ENCODE data around the gene LRRC56. TPM values are rescaled to one million over a fixed set of nuclear protein-coding genes. Genes with fewer than 3 reads are reported as not detected.

Gene LRRC56
- polyA plus RNA-seq (2013, experiment 1 of 2) = 0.77 TPM
- 0.66 TPM for polyA plus RNA-seq (2013, experiment 2 of 2)

DNA sequence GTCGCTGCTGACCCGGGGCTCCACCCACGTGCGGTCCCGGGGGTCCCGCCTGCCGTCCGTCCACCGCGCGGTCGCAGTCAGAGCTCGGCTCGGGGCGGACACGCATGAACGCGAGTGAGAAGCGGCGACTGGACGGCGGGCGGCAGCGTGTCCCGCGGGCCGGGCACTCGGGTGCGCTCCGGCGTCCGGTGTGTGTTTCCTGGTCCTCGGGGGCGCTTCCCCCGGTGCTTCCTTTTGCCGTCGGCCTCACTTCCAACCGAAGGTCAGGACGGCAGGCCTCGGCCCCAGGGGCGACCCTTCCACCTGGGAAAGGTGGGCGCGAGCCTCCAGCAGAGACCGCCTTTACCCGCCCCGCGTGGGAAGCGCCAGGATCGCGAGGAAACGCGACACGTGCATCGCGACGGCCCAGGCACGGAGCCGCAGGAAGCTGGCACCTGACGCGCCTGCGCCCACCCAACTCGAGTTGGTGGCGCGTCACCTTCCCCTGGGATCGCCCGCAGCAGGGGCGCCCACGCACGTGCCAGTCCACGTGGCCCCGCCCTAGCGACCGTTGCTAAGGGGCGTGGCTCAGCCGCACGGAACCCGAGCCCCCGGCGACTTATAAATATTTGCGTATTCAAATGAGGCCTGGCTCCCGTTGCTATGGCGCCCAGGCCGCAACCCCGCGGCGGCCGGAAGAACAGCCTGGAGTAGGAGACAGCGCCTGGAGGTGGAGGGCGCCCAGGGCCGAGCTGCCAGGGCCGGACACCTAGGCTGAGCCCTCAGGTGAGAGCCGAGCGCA, at the start of gene LRRC56:
LRRC56 (plus strand) TSS at position 687 of the 781 bp plus-strand sequence. CDS start 3,158 bp downstream, outside the sequence.
- Histone ChIP-seq H3K27ac (ENCODE audit: low read depth, low read length, severe bottlenecking) (no peak within 1 kb of the TSS), H3K36me3 (ENCODE audit: control insufficient read depth, insufficient read depth, low read length) (peaks cover 23% of the 10 kb centered on the region), H3K4me1 (ENCODE audit: control insufficient read depth, insufficient read depth, low read length, poor library complexity, severe bottlenecking) (peaks cover 8% of the 10 kb centered on the region), H3K9me3 (ENCODE audit: control insufficient read depth, low read length) (no peaks in the 10 kb centered on the region), H3K4me3 (ENCODE audit: extremely low read depth, insufficient read depth, low read length, poor library complexity, severe bottlenecking) (peak within 1 kb of the TSS; percentile 66)
- WGBS, 2 experiments (ENCODE audit: insufficient coverage in 2 of 2) = 7 to 10% methylated on average over 80 to 86 of the region's 93 CpGs

GRCh38 chr11:487571-488021, 49.7 kb upstream of the LRRC56 start:
- no peak overlapping the region for H3K27ac ChIP-seq (ENCODE audit: low read depth, low read length, severe bottlenecking)
- H3K36me3 ChIP-seq (ENCODE audit: control insufficient read depth, insufficient read depth, low read length) = peaks cover 36% of the 10 kb centered on the region
- H3K4me3 ChIP-seq (ENCODE audit: extremely low read depth, insufficient read depth, low read length, poor library complexity, severe bottlenecking) = no peak overlapping the region
- 95% methylated on average over 21 of the region's 22 CpGs for WGBS, 2 experiments (ENCODE audit: insufficient coverage in 2 of 2)
- H3K4me1 ChIP-seq (ENCODE audit: control insufficient read depth, insufficient read depth, low read length, poor library complexity, severe bottlenecking) = no peaks in the 10 kb centered on the region
- H3K9me3 ChIP-seq (ENCODE audit: control insufficient read depth, low read length) = no peaks in the 10 kb centered on the region

GRCh38 chr11:488062-488461, 49.3 kb upstream of the LRRC56 start:
- WGBS, 2 experiments (ENCODE audit: insufficient coverage in 2 of 2) = 89 to 95% methylated on average over 23 to 25 of the region's 25 CpGs
- no peaks in the 10 kb centered on the region for H3K4me1 ChIP-seq (ENCODE audit: control insufficient read depth, insufficient read depth, low read length, poor library complexity, severe bottlenecking)
- no peaks in the 10 kb centered on the region for H3K9me3 ChIP-seq (ENCODE audit: control insufficient read depth, low read length)
- peaks cover 40% of the 10 kb centered on the region for H3K36me3 ChIP-seq (ENCODE audit: control insufficient read depth, insufficient read depth, low read length)
- H3K4me3 ChIP-seq (ENCODE audit: extremely low read depth, insufficient read depth, low read length, poor library complexity, severe bottlenecking) = no peak overlapping the region
- H3K27ac ChIP-seq (ENCODE audit: low read depth, low read length, severe bottlenecking) = no peak overlapping the region

- Histone ChIP-seq H3K27ac (ENCODE audit: low read depth, low read length, severe bottlenecking) (no peak overlapping the region), H3K4me1 (ENCODE audit: control insufficient read depth, insufficient read depth, low read length, poor library complexity, severe bottlenecking) (no peaks in the 10 kb centered on the region), H3K9me3 (ENCODE audit: control insufficient read depth, low read length) (no peaks in the 10 kb centered on the region), H3K36me3 (ENCODE audit: control insufficient read depth, insufficient read depth, low read length) (peaks cover 40% of the 10 kb centered on the region), H3K4me3 (ENCODE audit: extremely low read depth, insufficient read depth, low read length, poor library complexity, severe bottlenecking) (no peak overlapping the region)
- 94 to 96% methylated on average over 15 to 16 of the region's 19 CpGs for WGBS, 2 experiments (ENCODE audit: insufficient coverage in 2 of 2)
Observed at GRCh38 chr11:488579-488978, 48.7 kb upstream of the LRRC56 start.

GRCh38 chr11:488992-489391, 48.3 kb upstream of the LRRC56 start:
- no peak overlapping the region for H3K4me3 ChIP-seq (ENCODE audit: extremely low read depth, insufficient read depth, low read length, poor library complexity, severe bottlenecking)
- H3K4me1 ChIP-seq (ENCODE audit: control insufficient read depth, insufficient read depth, low read length, poor library complexity, severe bottlenecking) = no peaks in the 10 kb centered on the region
- WGBS, 2 experiments (ENCODE audit: insufficient coverage in 2 of 2) = 95 to 97% methylated on average over 17 to 19 of the region's 19 CpGs
- H3K9me3 ChIP-seq (ENCODE audit: control insufficient read depth, low read length) = no peaks in the 10 kb centered on the region
- peaks cover 39% of the 10 kb centered on the region for H3K36me3 ChIP-seq (ENCODE audit: control insufficient read depth, insufficient read depth, low read length)
- H3K27ac ChIP-seq (ENCODE audit: low read depth, low read length, severe bottlenecking) = no peak overlapping the region

GRCh38 chr11:489610-490185, 47.6 kb upstream of the LRRC56 start:
- H3K4me1 ChIP-seq (ENCODE audit: control insufficient read depth, insufficient read depth, low read length, poor library complexity, severe bottlenecking) = no peaks in the 10 kb centered on the region
- 93 to 97% methylated on average over 32 to 34 of the region's 37 CpGs for WGBS, 2 experiments (ENCODE audit: insufficient coverage in 2 of 2)
- H3K4me3 ChIP-seq (ENCODE audit: extremely low read depth, insufficient read depth, low read length, poor library complexity, severe bottlenecking) = no peak overlapping the region
- H3K27ac ChIP-seq (ENCODE audit: low read depth, low read length, severe bottlenecking) = no peak overlapping the region
- no peaks in the 10 kb centered on the region for H3K9me3 ChIP-seq (ENCODE audit: control insufficient read depth, low read length)
- peaks cover 46% of the 10 kb centered on the region for H3K36me3 ChIP-seq (ENCODE audit: control insufficient read depth, insufficient read depth, low read length)

- Histone ChIP-seq H3K27ac (ENCODE audit: low read depth, low read length, severe bottlenecking) (no peak overlapping the region), H3K36me3 (ENCODE audit: control insufficient read depth, insufficient read depth, low read length) (peaks cover 52% of the 10 kb centered on the region)
Observed at GRCh38 chr11:490186-490929, 47.0 kb upstream of the LRRC56 start.

DNA sequence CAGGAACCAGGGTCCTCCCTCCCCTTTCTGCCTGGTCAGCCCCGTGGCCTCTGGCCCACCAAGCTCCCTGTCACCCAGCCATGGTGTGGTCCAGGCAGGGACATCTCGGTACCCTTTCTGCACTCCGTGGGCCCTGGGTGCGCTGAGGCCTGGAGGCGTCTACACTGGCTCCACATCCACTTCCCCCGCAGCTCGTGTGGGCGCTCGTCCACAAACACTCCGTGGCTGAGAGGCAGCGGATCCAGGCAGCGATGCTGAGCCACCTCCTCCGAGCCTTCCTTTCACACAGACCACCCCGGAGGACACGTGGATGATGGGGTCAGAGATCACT, 46.4 kb upstream of the LRRC56 start:
- Histone ChIP-seq H3K27ac (ENCODE audit: low read depth, low read length, severe bottlenecking) (no peak overlapping the region), H3K36me3 (ENCODE audit: control insufficient read depth, insufficient read depth, low read length) (peaks cover 58% of the 10 kb centered on the region), H3K9me3 (ENCODE audit: control insufficient read depth, low read length) (no peaks in the 10 kb centered on the region), H3K4me3 (ENCODE audit: extremely low read depth, insufficient read depth, low read length, poor library complexity, severe bottlenecking) (no peak overlapping the region), H3K4me1 (ENCODE audit: control insufficient read depth, insufficient read depth, low read length, poor library complexity, severe bottlenecking) (no peaks in the 10 kb centered on the region)
- 94 to 97% methylated on average over 14 to 15 of the region's 15 CpGs for WGBS, 2 experiments (ENCODE audit: insufficient coverage in 2 of 2)

More at GRCh38 chr11:490186-490929, 47.0 kb upstream of the LRRC56 start:
- Histone ChIP-seq H3K4me1 (ENCODE audit: control insufficient read depth, insufficient read depth, low read length, poor library complexity, severe bottlenecking) (no peaks in the 10 kb centered on the region), H3K4me3 (ENCODE audit: extremely low read depth, insufficient read depth, low read length, poor library complexity, severe bottlenecking) (no peak overlapping the region), H3K9me3 (ENCODE audit: control insufficient read depth, low read length) (no peaks in the 10 kb centered on the region)
- 95 to 97% methylated on average over 33 to 34 of the region's 38 CpGs for WGBS, 2 experiments (ENCODE audit: insufficient coverage in 2 of 2)

DNA sequence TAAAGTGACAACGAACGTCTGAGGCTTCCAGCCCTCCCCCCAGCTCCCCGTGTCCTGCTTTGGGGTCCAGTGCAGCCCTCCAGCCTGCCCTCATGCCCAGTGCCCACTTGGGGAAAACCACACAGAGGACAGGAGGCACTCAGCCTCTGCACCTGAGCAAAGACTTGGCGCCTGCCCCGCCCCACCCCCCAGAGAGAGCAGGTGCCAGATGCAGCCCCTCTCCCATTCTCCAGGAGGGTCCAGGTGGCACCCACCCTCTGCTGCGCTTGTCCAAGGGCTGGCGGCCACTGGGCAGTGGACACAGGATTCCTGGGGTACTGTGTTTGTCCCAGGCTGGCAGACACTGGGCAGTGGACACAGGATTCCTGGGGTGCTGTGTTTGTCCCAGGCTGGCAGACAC, 46.0 kb upstream of the LRRC56 start:
- Histone ChIP-seq H3K36me3 (ENCODE audit: control insufficient read depth, insufficient read depth, low read length) (peaks cover 62% of the 10 kb centered on the region), H3K9me3 (ENCODE audit: control insufficient read depth, low read length) (no peaks in the 10 kb centered on the region), H3K4me1 (ENCODE audit: control insufficient read depth, insufficient read depth, low read length, poor library complexity, severe bottlenecking) (no peaks in the 10 kb centered on the region), H3K27ac (ENCODE audit: low read depth, low read length, severe bottlenecking) (no peak overlapping the region), H3K4me3 (ENCODE audit: extremely low read depth, insufficient read depth, low read length, poor library complexity, severe bottlenecking) (no peak overlapping the region)
- WGBS, 2 experiments (ENCODE audit: insufficient coverage in 2 of 2) = 90 to 98% methylated on average over 3 to 7 of the region's 7 CpGs

DNA sequence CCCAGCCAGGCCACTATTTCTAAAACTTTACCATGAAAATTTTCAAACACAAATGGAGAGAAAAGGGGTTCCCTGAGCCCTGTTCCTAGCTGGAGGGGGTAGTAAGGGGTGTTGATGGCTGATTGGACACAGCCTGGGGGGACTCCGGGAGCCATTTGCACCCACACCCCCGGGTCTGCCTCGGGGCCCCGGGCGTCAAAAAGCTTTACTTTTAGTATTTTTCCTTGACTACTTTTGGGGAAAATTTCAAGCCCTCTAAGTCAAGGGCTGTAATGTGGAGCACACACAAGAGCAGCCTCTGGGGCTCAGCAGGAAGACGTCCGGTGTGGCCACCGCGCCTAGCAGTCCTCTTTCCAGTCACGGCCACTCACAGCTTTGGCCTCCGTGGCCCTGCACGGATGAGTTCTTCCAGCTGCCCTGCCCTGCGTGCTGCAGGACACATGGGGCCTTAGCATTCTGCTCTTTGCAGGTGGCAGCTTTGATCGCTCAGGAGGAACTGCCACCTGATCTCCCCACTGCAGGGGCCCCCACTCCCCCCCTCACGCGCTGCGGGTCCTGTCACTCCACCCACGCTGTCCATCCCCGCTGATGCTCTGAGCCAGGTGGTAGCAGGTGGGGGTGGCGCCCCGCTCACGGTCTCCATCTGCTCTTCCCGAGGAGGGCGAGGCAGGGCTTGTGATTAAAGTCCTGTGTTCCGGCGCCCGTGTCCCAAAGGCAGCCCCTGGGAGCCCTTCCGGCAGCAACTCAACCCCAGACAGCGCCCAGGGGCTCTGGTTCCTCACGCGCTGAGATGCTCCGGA, 44.7 kb upstream of the LRRC56 start:
- Histone ChIP-seq H3K27ac (ENCODE audit: low read depth, low read length, severe bottlenecking) (no peak overlapping the region), H3K4me3 (ENCODE audit: extremely low read depth, insufficient read depth, low read length, poor library complexity, severe bottlenecking) (no peak overlapping the region), H3K4me1 (ENCODE audit: control insufficient read depth, insufficient read depth, low read length, poor library complexity, severe bottlenecking) (no peaks in the 10 kb centered on the region), H3K9me3 (ENCODE audit: control insufficient read depth, low read length) (no peaks in the 10 kb centered on the region), H3K36me3 (ENCODE audit: control insufficient read depth, insufficient read depth, low read length) (peaks cover 71% of the 10 kb centered on the region)
- WGBS, 2 experiments (ENCODE audit: insufficient coverage in 2 of 2) = 95 to 97% methylated on average over 27 to 29 of the region's 32 CpGs
